ENCODE measurements around the gene NANOS3.
"Not testable (repeated sequence)": the region's sequence is repeated elsewhere in the genome, so short reads cannot be mapped to it uniquely, and the experiment has no call there.

NANOS3 gene

GRCh38 chr19:13850910-13851733 lies 25.8 kb upstream of the NANOS3 start:
- no peaks in the 10 kb centered on the region for H3K27me3 Mint-ChIP-seq
- H3K4me3 Mint-ChIP-seq, result peak overlapping the region; percentile 29
- no peak for ATAC-seq
- no peaks in the 10 kb centered on the region for H3K9me3 Mint-ChIP-seq
- H3K4me1 Mint-ChIP-seq, result peaks cover 22% of the 10 kb centered on the region
- peak overlapping the region; percentile 63 for H3K27ac Mint-ChIP-seq
- no peaks in the 10 kb centered on the region for H3K36me3 Mint-ChIP-seq

GRCh38 chr19:13851734-13852114 lies 25.2 kb upstream of the NANOS3 start:
- not testable (repeated sequence) for H3K9me3 Mint-ChIP-seq, H3K36me3 Mint-ChIP-seq, H3K27me3 Mint-ChIP-seq, ATAC-seq, H3K4me3 Mint-ChIP-seq
- H3K27ac Mint-ChIP-seq, result peak overlapping the region; percentile 63
- H3K4me1 Mint-ChIP-seq, result peaks cover 16% of the 10 kb centered on the region

- ATAC-seq, H3K27ac Mint-ChIP-seq, H3K9me3 Mint-ChIP-seq, H3K36me3 Mint-ChIP-seq, H3K4me3 Mint-ChIP-seq, H3K27me3 Mint-ChIP-seq: not testable (repeated sequence)
- peaks cover 12% of the 10 kb centered on the region for H3K4me1 Mint-ChIP-seq
Observed at GRCh38 chr19:13852171-13852707, 24.7 kb upstream of the NANOS3 start.

GRCh38 chr19:13856497-13856896 lies 20.4 kb upstream of the NANOS3 start:
- H3K4me3 Mint-ChIP-seq, result no peak overlapping the region
- H3K27ac Mint-ChIP-seq, result no peak overlapping the region
- no peak for ATAC-seq
- H3K36me3 Mint-ChIP-seq, result no peaks in the 10 kb centered on the region
- H3K4me1 Mint-ChIP-seq, result peaks cover 11% of the 10 kb centered on the region
- no peaks in the 10 kb centered on the region for H3K27me3 Mint-ChIP-seq
- no peaks in the 10 kb centered on the region for H3K9me3 Mint-ChIP-seq

GRCh38 chr19:13859361-13859880 lies 17.5 kb upstream of the NANOS3 start:
- Mint-ChIP-seq H3K27me3 (peaks cover 12% of the 10 kb centered on the region), H3K4me3 (no peak overlapping the region), H3K27ac (no peak overlapping the region)

GRCh38 chr19:13860679-13861391 lies 16.1 kb upstream of the NANOS3 start:
- Mint-ChIP-seq H3K4me3 (peak overlapping the region; percentile 88), H3K27ac (peak overlapping the region; percentile 93), H3K9me3 (no peaks in the 10 kb centered on the region), H3K36me3 (no peaks in the 10 kb centered on the region), H3K27me3 (peaks cover 18% of the 10 kb centered on the region), H3K4me1 (peaks cover 33% of the 10 kb centered on the region)
- ATAC-seq, result no peak

More at GRCh38 chr19:13859361-13859880, 17.5 kb upstream of the NANOS3 start:
- no peak for ATAC-seq
- peaks cover 29% of the 10 kb centered on the region for H3K4me1 Mint-ChIP-seq
- no peaks in the 10 kb centered on the region for H3K36me3 Mint-ChIP-seq
- no peaks in the 10 kb centered on the region for H3K9me3 Mint-ChIP-seq

GRCh38 chr19:13861392-13861713 lies 15.6 kb upstream of the NANOS3 start:
- Mint-ChIP-seq H3K27me3 (peaks cover 22% of the 10 kb centered on the region), H3K4me1 (peaks cover 37% of the 10 kb centered on the region), H3K9me3 (no peaks in the 10 kb centered on the region), H3K36me3 (no peaks in the 10 kb centered on the region), H3K27ac (peak overlapping the region; percentile 93), H3K4me3 (peak overlapping the region; percentile 88)
- peak; percentile 42 for ATAC-seq

- ATAC-seq, result peak; percentile 91
- Mint-ChIP-seq H3K4me3 (peak overlapping the region; percentile 88), H3K36me3 (no peaks in the 10 kb centered on the region), H3K27ac (peak overlapping the region; percentile 93), H3K4me1 (peaks cover 40% of the 10 kb centered on the region), H3K9me3 (no peaks in the 10 kb centered on the region), H3K27me3 (peaks cover 28% of the 10 kb centered on the region)
Observed at GRCh38 chr19:13861714-13862531, 15.0 kb upstream of the NANOS3 start.

- Mint-ChIP-seq H3K27me3 (peaks cover 42% of the 10 kb centered on the region), H3K36me3 (no peaks in the 10 kb centered on the region), H3K27ac (no peak overlapping the region), H3K4me3 (peak overlapping the region; percentile 54), H3K4me1 (peaks cover 40% of the 10 kb centered on the region), H3K9me3 (no peaks in the 10 kb centered on the region)
- ATAC-seq, result no peak
Observed at GRCh38 chr19:13864046-13864666, 12.8 kb upstream of the NANOS3 start.

GRCh38 chr19:13864667-13865570 lies 12.0 kb upstream of the NANOS3 start:
- Mint-ChIP-seq H3K27me3 (peaks cover 50% of the 10 kb centered on the region), H3K36me3 (no peaks in the 10 kb centered on the region), H3K27ac (no peak overlapping the region), H3K4me1 (peaks cover 40% of the 10 kb centered on the region), H3K4me3 (peak overlapping the region; percentile 54), H3K9me3 (no peaks in the 10 kb centered on the region)
- no peak for ATAC-seq

GRCh38 chr19:13865571-13866462 lies 11.1 kb upstream of the NANOS3 start:
- no peaks in the 10 kb centered on the region for H3K9me3 Mint-ChIP-seq
- no peak overlapping the region for H3K27ac Mint-ChIP-seq
- H3K27me3 Mint-ChIP-seq, result peaks cover 59% of the 10 kb centered on the region
- H3K4me3 Mint-ChIP-seq, result peak overlapping the region; percentile 57
- peaks cover 38% of the 10 kb centered on the region for H3K4me1 Mint-ChIP-seq
- ATAC-seq, result no peak
- no peaks in the 10 kb centered on the region for H3K36me3 Mint-ChIP-seq

GRCh38 chr19:13866463-13867046 lies 10.4 kb upstream of the NANOS3 start:
- Mint-ChIP-seq H3K9me3 (no peaks in the 10 kb centered on the region), H3K27me3 (peaks cover 66% of the 10 kb centered on the region), H3K27ac (no peak overlapping the region), H3K4me3 (peak overlapping the region; percentile 57), H3K36me3 (no peaks in the 10 kb centered on the region), H3K4me1 (peaks cover 35% of the 10 kb centered on the region)
- ATAC-seq, result no peak

- Mint-ChIP-seq H3K4me1 (peaks cover 35% of the 10 kb centered on the region), H3K27me3 (peaks cover 77% of the 10 kb centered on the region), H3K4me3 (no peak overlapping the region), H3K9me3 (no peaks in the 10 kb centered on the region), H3K36me3 (no peaks in the 10 kb centered on the region), H3K27ac (no peak overlapping the region)
- no peak for ATAC-seq
Observed at GRCh38 chr19:13868663-13869062, 8.3 kb upstream of the NANOS3 start.
